ENCODE measurements around the gene ELF1.
"Not testable (repeated sequence)": the region's sequence is repeated elsewhere in the genome, so short reads cannot be mapped to it uniquely, and the experiment has no call there.

ELF1 gene

DNA sequence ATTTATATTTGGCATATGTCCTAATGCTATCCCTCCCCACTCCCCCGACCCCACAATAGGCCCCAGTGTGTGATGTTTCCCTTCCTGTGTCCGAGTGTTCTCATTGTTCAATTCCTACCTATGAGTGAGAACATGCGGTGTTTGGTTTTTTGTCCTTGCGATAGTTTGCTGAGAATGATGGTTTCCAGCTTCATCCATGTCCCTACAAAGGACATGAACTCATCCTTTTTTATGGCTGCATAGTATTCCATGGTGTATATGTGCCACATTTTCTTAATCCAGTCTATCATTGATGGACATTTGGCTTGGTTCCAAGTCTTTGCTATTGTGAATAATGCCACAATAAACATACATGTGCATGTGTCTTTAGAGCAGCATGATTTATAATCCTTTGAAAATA lies 23.3 kb upstream of the ELF1 start:
- not testable (repeated sequence) for H3K4me1 ChIP-seq (ENCODE audit: control insufficient read depth in 1 of 2, insufficient read depth in 2 of 2, low read length in 2 of 2); H3K9me3 ChIP-seq (ENCODE audit: control insufficient read depth in 1 of 2, low read length in 2 of 2); H3K4me3 ChIP-seq (ENCODE audit: low read depth in 1 of 2, low read length in 2 of 2); H3K27me3 ChIP-seq (ENCODE audit: control insufficient read depth in 1 of 2, insufficient read depth in 2 of 2, low read length in 2 of 2); H3K36me3 ChIP-seq (ENCODE audit: control insufficient read depth in 1 of 2, insufficient read depth in 2 of 2, low read length in 2 of 2); H3K9ac ChIP-seq (ENCODE audit: low read depth in 1 of 2, low read length in 2 of 2); H3K27ac ChIP-seq (ENCODE audit: low read depth, low read length)

DNA sequence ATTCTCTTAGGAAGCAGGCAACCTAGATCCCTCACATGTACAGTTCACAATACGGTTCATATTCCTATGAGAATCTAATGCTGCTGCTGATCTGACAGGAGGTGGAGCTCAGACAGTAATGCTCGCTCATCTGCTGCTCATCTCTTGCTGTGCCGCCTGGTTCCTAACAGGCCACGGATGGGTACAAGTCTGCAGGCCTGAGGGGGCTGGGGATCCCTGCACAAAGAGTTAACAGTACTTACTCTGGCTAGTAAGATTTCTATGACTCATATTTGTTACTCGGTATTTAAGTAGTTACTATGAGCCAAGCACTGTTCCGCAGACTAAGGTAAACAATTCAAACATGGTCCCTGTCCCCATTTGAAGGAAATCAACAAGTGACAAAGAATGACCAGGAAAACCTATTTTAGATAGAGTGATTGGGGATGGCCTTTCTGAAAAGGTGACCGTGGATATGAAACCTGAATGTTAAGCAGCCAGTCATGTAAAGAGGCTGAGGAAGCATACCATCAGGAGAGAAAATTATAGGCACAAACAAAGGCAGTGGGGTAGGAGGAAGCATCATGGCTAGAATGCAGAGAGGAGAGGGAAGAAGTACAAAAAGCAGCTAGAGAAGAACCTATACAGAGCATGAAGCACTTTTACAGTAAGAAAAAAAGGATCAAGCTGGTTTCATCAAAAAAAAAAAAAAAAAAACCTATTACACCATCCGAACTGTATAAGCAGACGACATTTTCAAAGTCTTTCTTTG lies 21.6 kb upstream of the ELF1 start:
- H3K4me1 ChIP-seq (ENCODE audit: control insufficient read depth in 1 of 2, insufficient read depth in 2 of 2, low read length in 2 of 2), result no peaks in the 10 kb centered on the region
- H3K36me3 ChIP-seq (ENCODE audit: control insufficient read depth in 1 of 2, insufficient read depth in 2 of 2, low read length in 2 of 2), result no peaks in the 10 kb centered on the region
- no peaks in the 10 kb centered on the region for H3K9me3 ChIP-seq (ENCODE audit: control insufficient read depth in 1 of 2, low read length in 2 of 2)
- H3K4me3 ChIP-seq (ENCODE audit: low read depth in 1 of 2, low read length in 2 of 2), result no peak overlapping the region
- H3K9ac ChIP-seq (ENCODE audit: low read depth in 1 of 2, low read length in 2 of 2), result no peak overlapping the region
- H3K27ac ChIP-seq (ENCODE audit: low read depth, low read length), result no peak overlapping the region
- H3K27me3 ChIP-seq (ENCODE audit: control insufficient read depth in 1 of 2, insufficient read depth in 2 of 2, low read length in 2 of 2), result no peaks in the 10 kb centered on the region

DNA sequence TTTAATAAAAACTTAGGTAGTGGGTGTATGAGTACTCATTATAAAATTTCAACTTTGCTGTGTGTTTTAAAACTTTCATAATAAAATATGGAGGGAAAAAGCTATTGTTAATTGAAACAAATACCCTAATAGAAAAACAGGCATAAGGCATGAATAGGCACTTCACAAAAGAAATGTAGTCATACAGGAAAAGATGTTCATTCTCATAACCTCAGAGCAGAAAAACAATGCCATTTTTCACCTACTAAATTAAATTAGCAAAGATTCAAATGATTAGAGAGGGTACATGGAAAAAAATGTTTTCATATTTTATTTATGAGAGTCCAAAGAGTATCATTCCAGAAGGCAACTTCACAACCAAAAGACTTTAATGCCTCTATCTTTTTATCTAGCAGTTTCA lies 20.6 kb upstream of the ELF1 start:
- H3K4me1 ChIP-seq (ENCODE audit: control insufficient read depth in 1 of 2, insufficient read depth in 2 of 2, low read length in 2 of 2), result no peaks in the 10 kb centered on the region
- H3K9me3 ChIP-seq (ENCODE audit: control insufficient read depth in 1 of 2, low read length in 2 of 2), result no peaks in the 10 kb centered on the region
- no peaks in the 10 kb centered on the region for H3K36me3 ChIP-seq (ENCODE audit: control insufficient read depth in 1 of 2, insufficient read depth in 2 of 2, low read length in 2 of 2)
- no peak overlapping the region for H3K4me3 ChIP-seq (ENCODE audit: low read depth in 1 of 2, low read length in 2 of 2)
- no peak overlapping the region for H3K27ac ChIP-seq (ENCODE audit: low read depth, low read length)
- H3K9ac ChIP-seq (ENCODE audit: low read depth in 1 of 2, low read length in 2 of 2), result no peak overlapping the region
- H3K27me3 ChIP-seq (ENCODE audit: control insufficient read depth in 1 of 2, insufficient read depth in 2 of 2, low read length in 2 of 2), result no peaks in the 10 kb centered on the region

DNA sequence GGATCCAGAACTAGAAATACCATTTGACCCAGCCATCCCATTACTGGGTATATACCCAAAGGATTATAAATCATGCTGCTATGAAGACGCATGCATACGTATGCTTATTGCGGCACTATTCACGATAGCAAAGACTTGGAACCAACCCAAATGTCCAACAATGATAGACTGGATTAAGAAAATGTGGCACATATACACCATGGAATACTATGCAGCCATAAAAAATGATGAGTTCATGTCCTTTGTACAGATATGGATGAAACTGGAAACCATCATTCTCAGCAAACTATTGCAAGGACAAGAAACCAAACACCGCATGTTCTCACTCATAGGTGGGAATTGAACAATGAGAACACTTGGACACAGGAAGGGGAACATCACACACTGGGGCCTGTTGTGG lies 17.4 kb upstream of the ELF1 start:
- H3K9ac ChIP-seq (ENCODE audit: low read depth in 1 of 2, low read length in 2 of 2); H3K27me3 ChIP-seq (ENCODE audit: control insufficient read depth in 1 of 2, insufficient read depth in 2 of 2, low read length in 2 of 2); H3K36me3 ChIP-seq (ENCODE audit: control insufficient read depth in 1 of 2, insufficient read depth in 2 of 2, low read length in 2 of 2); H3K4me3 ChIP-seq (ENCODE audit: low read depth in 1 of 2, low read length in 2 of 2); H3K4me1 ChIP-seq (ENCODE audit: control insufficient read depth in 1 of 2, insufficient read depth in 2 of 2, low read length in 2 of 2); H3K9me3 ChIP-seq (ENCODE audit: control insufficient read depth in 1 of 2, low read length in 2 of 2); H3K27ac ChIP-seq (ENCODE audit: low read depth, low read length): not testable (repeated sequence)

GRCh38 chr13:41034881-41035280 lies 15.8 kb upstream of the ELF1 start:
- Histone ChIP-seq H3K4me1 (ENCODE audit: control insufficient read depth in 1 of 2, insufficient read depth in 2 of 2, low read length in 2 of 2) (peaks cover 0 to 5% of the 10 kb centered on the region in 2 donors), H3K4me3 (ENCODE audit: low read depth in 1 of 2, low read length in 2 of 2) (no peak overlapping the region), H3K9ac (ENCODE audit: low read depth in 1 of 2, low read length in 2 of 2) (no peak overlapping the region), H3K9me3 (ENCODE audit: control insufficient read depth in 1 of 2, low read length in 2 of 2) (no peaks in the 10 kb centered on the region), H3K27ac (ENCODE audit: low read depth, low read length) (no peak overlapping the region), H3K27me3 (ENCODE audit: control insufficient read depth in 1 of 2, insufficient read depth in 2 of 2, low read length in 2 of 2) (no peaks in the 10 kb centered on the region), H3K36me3 (ENCODE audit: control insufficient read depth in 1 of 2, insufficient read depth in 2 of 2, low read length in 2 of 2) (no peaks in the 10 kb centered on the region)

DNA sequence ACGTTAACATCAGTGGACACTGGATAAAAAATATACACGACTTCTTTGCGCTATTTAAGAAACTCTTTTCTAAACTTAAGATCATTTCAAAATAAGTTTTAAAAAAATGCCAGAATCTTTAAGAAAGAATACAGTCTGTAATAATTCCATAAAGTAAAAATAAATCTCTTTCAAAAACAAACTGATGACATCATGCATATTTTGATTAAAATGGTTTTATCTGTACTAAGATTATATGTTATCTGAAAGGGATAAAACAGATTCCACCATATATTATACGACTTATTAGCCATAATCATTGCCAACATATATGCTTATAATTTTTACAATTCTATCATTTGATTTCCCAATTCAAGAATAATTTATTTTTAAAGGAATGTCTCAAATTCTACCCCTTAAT lies 15.3 kb upstream of the ELF1 start:
- Histone ChIP-seq H3K36me3 (ENCODE audit: control insufficient read depth in 1 of 2, insufficient read depth in 2 of 2, low read length in 2 of 2) (no peaks in the 10 kb centered on the region), H3K9ac (ENCODE audit: low read depth in 1 of 2, low read length in 2 of 2) (no peak overlapping the region), H3K4me1 (ENCODE audit: control insufficient read depth in 1 of 2, insufficient read depth in 2 of 2, low read length in 2 of 2) (peaks cover 0 to 5% of the 10 kb centered on the region in 2 donors), H3K4me3 (ENCODE audit: low read depth in 1 of 2, low read length in 2 of 2) (no peak overlapping the region), H3K27me3 (ENCODE audit: control insufficient read depth in 1 of 2, insufficient read depth in 2 of 2, low read length in 2 of 2) (no peaks in the 10 kb centered on the region), H3K27ac (ENCODE audit: low read depth, low read length) (no peak overlapping the region), H3K9me3 (ENCODE audit: control insufficient read depth in 1 of 2, low read length in 2 of 2) (no peaks in the 10 kb centered on the region)

- peaks cover 0 to 5% of the 10 kb centered on the region in 2 donors for H3K4me1 ChIP-seq (ENCODE audit: control insufficient read depth in 1 of 2, insufficient read depth in 2 of 2, low read length in 2 of 2)
- H3K27ac ChIP-seq (ENCODE audit: low read depth, low read length), result no peak overlapping the region
- no peaks in the 10 kb centered on the region for H3K27me3 ChIP-seq (ENCODE audit: control insufficient read depth in 1 of 2, insufficient read depth in 2 of 2, low read length in 2 of 2)
- no peak overlapping the region for H3K9ac ChIP-seq (ENCODE audit: low read depth in 1 of 2, low read length in 2 of 2)
- no peaks in the 10 kb centered on the region for H3K36me3 ChIP-seq (ENCODE audit: control insufficient read depth in 1 of 2, insufficient read depth in 2 of 2, low read length in 2 of 2)
- H3K4me3 ChIP-seq (ENCODE audit: low read depth in 1 of 2, low read length in 2 of 2), result no peak overlapping the region
- no peaks in the 10 kb centered on the region for H3K9me3 ChIP-seq (ENCODE audit: control insufficient read depth in 1 of 2, low read length in 2 of 2)
These were observed 13.7 kb upstream of the ELF1 start for GRCh38 chr13:41032691-41033376.

DNA sequence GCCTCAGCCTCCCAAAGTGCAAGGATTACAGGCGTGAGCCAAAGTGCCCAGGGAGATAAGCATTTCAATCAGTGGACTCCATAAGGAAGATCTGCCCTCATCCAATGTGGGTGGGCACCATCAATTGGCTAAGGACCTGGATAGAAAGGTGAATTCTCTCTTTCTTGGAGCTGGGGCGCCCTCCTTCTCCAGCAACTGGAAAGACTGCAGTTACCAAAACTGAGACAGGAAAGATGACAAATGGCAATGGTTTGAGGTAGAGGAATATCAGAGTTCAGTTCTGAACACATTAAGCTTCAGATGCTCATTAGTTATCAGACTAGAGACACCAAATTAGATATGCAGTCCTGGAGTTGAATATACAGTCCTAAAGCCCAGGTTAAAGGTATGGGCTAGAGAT lies 10.5 kb upstream of the ELF1 start:
- H3K9me3 ChIP-seq (ENCODE audit: control insufficient read depth in 1 of 2, low read length in 2 of 2), result no peaks in the 10 kb centered on the region
- no peak overlapping the region for H3K4me3 ChIP-seq (ENCODE audit: low read depth in 1 of 2, low read length in 2 of 2)
- H3K36me3 ChIP-seq (ENCODE audit: control insufficient read depth in 1 of 2, insufficient read depth in 2 of 2, low read length in 2 of 2), result no peaks in the 10 kb centered on the region
- H3K4me1 ChIP-seq (ENCODE audit: control insufficient read depth in 1 of 2, insufficient read depth in 2 of 2, low read length in 2 of 2), result peaks cover 3 to 11% of the 10 kb centered on the region in 2 donors
- no peak overlapping the region for H3K27ac ChIP-seq (ENCODE audit: low read depth, low read length)
- no peak overlapping the region for H3K9ac ChIP-seq (ENCODE audit: low read depth in 1 of 2, low read length in 2 of 2)
- no peaks in the 10 kb centered on the region for H3K27me3 ChIP-seq (ENCODE audit: control insufficient read depth in 1 of 2, insufficient read depth in 2 of 2, low read length in 2 of 2)

DNA sequence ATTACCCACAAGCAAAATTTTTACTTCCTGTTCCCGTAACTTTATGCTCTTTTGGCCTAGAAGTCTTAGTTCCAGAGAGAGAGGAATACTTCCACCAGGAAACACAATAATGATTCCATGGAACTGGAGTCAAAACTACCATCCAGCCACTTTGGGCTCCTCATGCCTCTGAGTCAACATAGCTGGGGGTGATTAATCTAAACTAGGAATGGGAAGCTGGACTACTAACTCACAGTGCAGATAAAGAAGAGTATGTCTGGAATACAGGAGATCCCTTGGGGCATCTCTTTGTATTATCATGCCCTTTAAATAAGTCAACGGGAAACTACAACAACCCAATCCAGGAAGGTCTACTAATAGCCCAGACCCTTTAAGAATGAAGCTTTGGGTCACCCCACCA lies 8.9 kb upstream of the ELF1 start:
- Histone ChIP-seq H3K4me3 (ENCODE audit: low read depth in 1 of 2, low read length in 2 of 2) (no peak overlapping the region), H3K27ac (ENCODE audit: low read depth, low read length) (no peak overlapping the region), H3K36me3 (ENCODE audit: control insufficient read depth in 1 of 2, insufficient read depth in 2 of 2, low read length in 2 of 2) (no peaks in the 10 kb centered on the region), H3K4me1 (ENCODE audit: control insufficient read depth in 1 of 2, insufficient read depth in 2 of 2, low read length in 2 of 2) (peaks cover 3 to 8% of the 10 kb centered on the region in 2 donors), H3K27me3 (ENCODE audit: control insufficient read depth in 1 of 2, insufficient read depth in 2 of 2, low read length in 2 of 2) (no peaks in the 10 kb centered on the region), H3K9me3 (ENCODE audit: control insufficient read depth in 1 of 2, low read length in 2 of 2) (no peaks in the 10 kb centered on the region), H3K9ac (ENCODE audit: low read depth in 1 of 2, low read length in 2 of 2) (no peak overlapping the region)

DNA sequence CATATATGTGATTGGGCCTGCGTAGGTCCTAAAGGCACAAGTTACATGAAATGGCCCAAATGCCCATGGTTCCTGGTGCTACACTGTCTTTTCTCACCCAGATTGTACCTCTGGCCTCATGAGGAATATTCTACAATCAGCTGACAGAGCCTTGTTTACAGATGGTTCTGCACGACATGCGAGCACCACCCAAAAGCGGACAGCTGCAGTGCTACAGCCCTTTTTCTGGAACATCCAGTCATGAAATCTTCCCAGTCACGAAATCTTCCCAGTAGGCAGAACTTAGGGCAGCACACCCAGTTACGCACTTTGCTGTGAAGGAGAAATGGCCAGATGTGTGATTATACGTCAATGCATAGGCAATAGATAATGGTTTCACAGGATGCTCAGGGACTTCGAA lies 7.7 kb upstream of the ELF1 start:
- Histone ChIP-seq H3K27me3 (ENCODE audit: control insufficient read depth in 1 of 2, insufficient read depth in 2 of 2, low read length in 2 of 2) (no peaks in the 10 kb centered on the region), H3K4me1 (ENCODE audit: control insufficient read depth in 1 of 2, insufficient read depth in 2 of 2, low read length in 2 of 2) (peaks cover 3 to 10% of the 10 kb centered on the region in 2 donors), H3K27ac (ENCODE audit: low read depth, low read length) (no peak overlapping the region), H3K4me3 (ENCODE audit: low read depth in 1 of 2, low read length in 2 of 2) (no peak overlapping the region), H3K9me3 (ENCODE audit: control insufficient read depth in 1 of 2, low read length in 2 of 2) (no peaks in the 10 kb centered on the region), H3K9ac (ENCODE audit: low read depth in 1 of 2, low read length in 2 of 2) (no peak overlapping the region), H3K36me3 (ENCODE audit: control insufficient read depth in 1 of 2, insufficient read depth in 2 of 2, low read length in 2 of 2) (no peaks in the 10 kb centered on the region)

All from duodenal mucosa (tissue), 2 donors.